PFSK-1 (cell line): ENCODE results near the gene EPN1.

Source experiments
- FOXP2 ChIP-seq: optimal IDR thresholded peaks from 2 replicates; pipeline ENCODE3; 2011; ENCODE audit warnings: borderline replicate concordance, control low read depth, inconsistent platforms; ENCODE audit not compliant: insufficient read depth; ENCODE audit errors: extremely low read length, extremely low read depth
- POLR2AphosphoS5 ChIP-seq: IDR thresholded peaks from 2 replicates; pipeline ENCODE4 v1.6.1; 2012; ENCODE audit warnings: low read depth, mild to moderate bottlenecking, control low read depth, low read length, moderate library complexity
- REST ChIP-seq, 2 experiments: IDR thresholded peaks; 2 replicates each; pipeline versions ENCODE4 v1.6.1 to v1.8.0; 2011 to 2012; ENCODE audit warnings: low read depth in 2 of 2, low read length in 2 of 2, control low read depth in 1 of 2, inconsistent platforms in 1 of 2, mild to moderate bottlenecking in 1 of 2, moderate library complexity in 1 of 2; ENCODE audit not compliant: insufficient read depth in 1 of 2
- SIN3A ChIP-seq: IDR thresholded peaks from 2 replicates; pipeline ENCODE4 v1.6.1; 2012; ENCODE audit warnings: mild to moderate bottlenecking, low read length, moderate library complexity, borderline replicate concordance; ENCODE audit not compliant: insufficient read depth
- TAF1 ChIP-seq: IDR thresholded peaks from 2 replicates; pipeline ENCODE4 v1.6.1; 2012; ENCODE audit warnings: low read length, control low read depth, borderline replicate concordance; ENCODE audit not compliant: insufficient read depth

- TF ChIP-seq POLR2AphosphoS5 (no peak), REST (IDR thresholded peaks at IDR 0.05; ENCODE audit: insufficient read depth in 1 of 2, low read depth in 2 of 2, low read length in 2 of 2) (no peak), TAF1 (no peak), SIN3A (no peak), FOXP2 (no peak)
Measured at GRCh38 chr19:55656552-55656951, 18.5 kb upstream of the EPN1 start.
